Measurements from ENCODE around the gene ACSF3. TPM values are rescaled to one million over a fixed set of nuclear protein-coding genes. Genes with fewer than 3 reads are reported as not detected.
A peak's percentile ranks its signal among the peaks of the same experiment; 100 is the strongest.

The ACSF3 gene
- total and polyA plus RNA-seq, 2 of the 4 experiments (the other 2 are of a cell fraction), result 9.5 to 14.2 TPM

DNA sequence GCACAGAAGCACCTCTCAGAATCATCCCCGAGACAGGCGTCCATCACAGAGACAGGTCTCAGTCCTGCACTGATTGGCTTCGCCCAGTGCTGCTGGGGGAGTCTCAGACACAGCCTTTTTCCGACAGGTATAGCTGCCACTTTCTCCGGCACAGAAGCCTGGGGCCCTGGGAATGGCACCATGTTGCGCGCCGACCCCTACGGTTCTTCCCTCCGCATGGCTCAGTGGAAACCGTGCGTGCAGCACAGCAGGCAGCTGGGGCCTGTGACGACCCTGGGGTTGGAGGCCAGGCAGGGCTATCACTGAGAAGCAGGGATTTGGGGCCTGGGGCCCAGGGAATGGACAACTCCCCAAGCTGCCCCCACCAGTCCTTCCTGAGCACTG is 48.2 kb downstream of the ACSF3 start:
- no peak overlapping the region for H3K9ac ChIP-seq (ENCODE audit: low read depth, low read length)
- ChIA-PET CTCF (no interaction called here), POLR2A (ENCODE audit: unreplicated experiment) (no interaction called here)
- no peak overlapping the region for H3K4me3 ChIP-seq (ENCODE audit: insufficient read depth, low read depth, low read length)
- H3K4me1 ChIP-seq (ENCODE audit: control insufficient read depth, insufficient read depth, low read length), result no peaks in the 10 kb centered on the region
- no TSS peak for BruUV-seq (replicated peaks)
- TF ChIP-seq MAFK (IDR thresholded peaks at IDR 0.05; ENCODE audit: low read depth, low read length) (no peak), SMC3 (IDR thresholded peaks at IDR 0.05; ENCODE audit: low read depth, low read length) (no peak), MXI1 (IDR thresholded peaks at IDR 0.05; ENCODE audit: borderline replicate concordance, low read depth, low read length) (no peak)
- H3K4ac ChIP-seq (ENCODE audit: low read depth, low read length), result no peak overlapping the region
- H3K27ac ChIP-seq (ENCODE audit: insufficient read depth, low read length), result no peak overlapping the region
- H4K91ac ChIP-seq (ENCODE audit: insufficient read depth, low read depth, low read length), result no peak overlapping the region
- H3K9me3 ChIP-seq (ENCODE audit: control insufficient read depth, insufficient read depth, low read length), result no peaks in the 10 kb centered on the region
- peaks cover 37% of the 10 kb centered on the region for H3K36me3 ChIP-seq (ENCODE audit: control insufficient read depth, insufficient read depth, low read length)
- H2AK9ac ChIP-seq (replicated peaks; ENCODE audit: low read depth, low read length, poor library complexity), result peak overlapping the region; percentile 28
- in situ Hi-C loops (cut with MboI; ENCODE audit: low sequenced_read_pairs) (no loop called here), dilution Hi-C loops (cut with HindIII; ENCODE audit: low sequenced_read_pairs, unreplicated experiment) (no loop called here), intact Hi-C loops (cut with micrococcal nuclease) (no loop called here)
- no peak overlapping the region for H4K5ac ChIP-seq (ENCODE audit: low read depth, low read length)
- H2AK5ac ChIP-seq (ENCODE audit: low read depth, low read length), result no peak overlapping the region
- no peak overlapping the region for H3K18ac ChIP-seq (ENCODE audit: low read depth, low read length)
- no peaks in the 10 kb centered on the region for H3K9me1 ChIP-seq (ENCODE audit: insufficient read depth, low read length)
- 0 out of 4 replicates have a peak, but pooled peaks cover 0 to 2% of the 10 kb centered on the region in 2 experiments for H3K79me1 ChIP-seq (ENCODE audit: low read depth in 1 of 2, low read length in 2 of 2)
- H4K20me1 ChIP-seq (ENCODE audit: insufficient read depth, low read length), result no peaks in the 10 kb centered on the region
- no peak overlapping the region for H3K56ac ChIP-seq (ENCODE audit: extremely low read depth, insufficient read depth, low read length)
- H2AFZ ChIP-seq (replicated peaks; ENCODE audit: low read length, poor library complexity), result no peak overlapping the region
- H3K4me2 ChIP-seq (ENCODE audit: low read depth, low read length), result no peak overlapping the region
- H2BK120ac ChIP-seq (ENCODE audit: low read depth, low read length), result no peak overlapping the region
- H2BK5ac ChIP-seq (ENCODE audit: low read depth, low read length, poor library complexity, severe bottlenecking), result no peak overlapping the region
- no peak overlapping the region for H3K14ac ChIP-seq (replicated peaks; ENCODE audit: low read depth, low read length)
- DNase-seq, result no peak
- H2BK20ac ChIP-seq (ENCODE audit: low read depth, low read length), result no peak overlapping the region
- H4K8ac ChIP-seq (ENCODE audit: low read depth in 2 of 2, low read length in 2 of 2), result no peak overlapping the region
- no peak overlapping the region for H2BK15ac ChIP-seq (ENCODE audit: low read depth, low read length)
- no peaks in the 10 kb centered on the region for H3K27me3 ChIP-seq (ENCODE audit: control insufficient read depth, insufficient read depth, low read length)
- no peak overlapping the region for H3K23ac ChIP-seq (ENCODE audit: low read depth, low read length)
- no peak for ATAC-seq (ENCODE audit: low read depth)
- WGBS, 2 experiments (ENCODE audit: extremely low coverage in 2 of 2, insufficient read length in 1 of 2), result 97% methylated on average over 10 of the region's 13 CpGs; no CpG with 5 or more reads in 1 of the 2 experiments
